Spinal cord (tissue), 10 donors: ENCODE data around the gene PSMF1. TPM values are rescaled to one million over a fixed set of nuclear protein-coding genes. Genes with fewer than 3 reads are reported as not detected.

Experiments
- DNase-seq, 6 donors: peaks; one replicate each; pipeline versions ENCODE4 v3.0.0 to v3.0.0-alpha.2; 2013 to 2015; ENCODE audit warnings: low spot score in 6 of 6, low read depth in 4 of 6
- H3K27ac ChIP-seq: one replicate; pipeline ENCODE4 v1.5.1; 2013; ENCODE audit warnings: low read depth, low read length, control low read depth
- H3K27me3 ChIP-seq: one replicate; pipeline ENCODE4 v1.6.1; 2013; ENCODE audit warnings: low read length; ENCODE audit not compliant: control insufficient read depth, insufficient read depth
- H3K36me3 ChIP-seq: one replicate; pipeline ENCODE4 v1.6.1; 2013; ENCODE audit warnings: low read length; ENCODE audit not compliant: control insufficient read depth, insufficient read depth
- H3K4me1 ChIP-seq: one replicate; pipeline ENCODE4 v1.6.1; 2013; ENCODE audit warnings: low read length; ENCODE audit not compliant: control insufficient read depth, insufficient read depth
- H3K4me3 ChIP-seq: one replicate; pipeline ENCODE4 v1.5.1; 2013; ENCODE audit warnings: low read depth, low read length, control low read depth
- H3K9me3 ChIP-seq: one replicate; pipeline ENCODE4 v1.6.1; 2013; ENCODE audit warnings: low read length; ENCODE audit not compliant: control insufficient read depth, insufficient read depth
- WGBS: methylation state at CpG from one replicate; pipeline ENCODE4 v1.1.5; 2013; ENCODE audit warnings: missing lambda C conversion rate; ENCODE audit not compliant: insufficient coverage; 5-methylcytosine and 5-hydroxymethylcytosine counted together
- polyA plus RNA-seq, 2 donors: library from polyadenylated mRNA; unstranded; fragments of 120-200 nt; gene quantifications; one replicate each; pipeline ENCODE4 v1.2.1, GENCODE V29; 2013; ENCODE audit not compliant: insufficient read length in 2 of 2
- total RNA-seq, 2 donors: library from RNA; depleted of rRNA in 1 of 2; stranded (reverse); fragments of 120-200 nt in 1 of 2; fragments of >200 nt in 1 of 2; gene quantifications; one replicate each; pipeline versions ENCODE4 v1.2.3 to v1.2.4, GENCODE V29; 2013 to 2014
- donor health status: healthy.

Gene PSMF1
- total and polyA plus RNA-seq, 4 donors, result 41.8 to 156 (median 98.3) TPM

DNA sequence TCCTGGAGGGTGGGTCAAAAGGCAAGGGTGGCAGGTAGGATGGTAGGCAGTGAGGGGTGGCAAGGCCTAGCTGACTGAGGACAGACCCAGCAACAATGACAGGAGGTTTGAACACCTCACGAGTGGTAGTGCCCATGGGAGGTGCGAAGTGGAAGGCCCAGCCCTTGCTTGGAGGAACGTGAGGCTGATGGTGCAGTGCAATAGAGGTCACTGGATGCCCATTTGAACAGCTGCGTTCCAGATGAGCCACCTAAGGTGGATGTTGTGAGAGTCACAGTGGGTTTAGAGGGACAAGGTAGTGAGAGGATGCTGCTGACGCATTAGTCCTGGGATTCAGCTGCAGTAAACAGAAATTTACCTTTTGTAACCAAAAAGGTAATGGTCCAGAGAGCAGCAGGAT lies 50.8 kb downstream of the PSMF1 start:
- H3K4me1 ChIP-seq, result no peaks in the 10 kb centered on the region
- H3K9me3 ChIP-seq, result no peaks in the 10 kb centered on the region
- H3K27me3 ChIP-seq, result no peaks in the 10 kb centered on the region
- H3K4me3 ChIP-seq, result no peak overlapping the region
- 91% methylated on average over 5 of the region's 5 CpGs for WGBS
- peaks cover 47% of the 10 kb centered on the region for H3K36me3 ChIP-seq
- no peak overlapping the region for H3K27ac ChIP-seq
- no peak for DNase-seq

DNA sequence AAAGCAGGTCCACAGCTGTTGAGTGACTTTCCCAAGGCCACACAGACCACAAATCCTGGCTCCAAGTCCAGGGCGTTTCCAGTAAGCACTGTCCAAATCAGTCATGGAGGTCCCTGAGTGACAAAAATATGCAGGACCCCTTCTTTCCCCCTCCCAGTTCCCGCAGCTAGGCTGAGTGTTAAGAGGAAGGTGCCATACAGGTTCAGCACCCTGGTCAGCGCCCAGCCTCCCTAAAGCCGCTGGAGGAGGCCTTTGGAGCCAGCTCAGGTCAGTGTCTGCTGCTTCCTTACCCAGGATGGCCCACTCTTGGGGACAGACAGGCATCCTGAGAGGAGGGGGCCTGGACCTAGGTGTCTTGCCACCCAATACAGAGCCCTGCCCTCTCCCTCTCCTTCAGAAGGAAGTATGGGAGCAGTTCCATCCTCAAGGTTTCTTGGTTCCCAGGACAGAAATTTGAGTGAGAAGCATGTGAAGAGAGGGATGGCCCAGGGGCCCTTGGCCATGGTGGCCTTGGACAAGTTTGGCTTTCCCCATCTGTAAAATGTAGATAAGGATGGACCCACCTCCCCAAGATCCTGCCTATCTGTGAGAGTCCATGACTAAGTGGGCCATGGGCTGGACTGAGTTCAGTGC lies 53.2 kb downstream of the PSMF1 start:
- H3K9me3 ChIP-seq, result no peaks in the 10 kb centered on the region
- no peaks in the 10 kb centered on the region for H3K4me1 ChIP-seq
- H3K27ac ChIP-seq, result no peak overlapping the region
- peaks cover 44% of the 10 kb centered on the region for H3K36me3 ChIP-seq
- no peak for DNase-seq
- H3K4me3 ChIP-seq, result no peak overlapping the region
- WGBS, result 55% methylated on average over 4 of the region's 4 CpGs
- no peaks in the 10 kb centered on the region for H3K27me3 ChIP-seq

DNA sequence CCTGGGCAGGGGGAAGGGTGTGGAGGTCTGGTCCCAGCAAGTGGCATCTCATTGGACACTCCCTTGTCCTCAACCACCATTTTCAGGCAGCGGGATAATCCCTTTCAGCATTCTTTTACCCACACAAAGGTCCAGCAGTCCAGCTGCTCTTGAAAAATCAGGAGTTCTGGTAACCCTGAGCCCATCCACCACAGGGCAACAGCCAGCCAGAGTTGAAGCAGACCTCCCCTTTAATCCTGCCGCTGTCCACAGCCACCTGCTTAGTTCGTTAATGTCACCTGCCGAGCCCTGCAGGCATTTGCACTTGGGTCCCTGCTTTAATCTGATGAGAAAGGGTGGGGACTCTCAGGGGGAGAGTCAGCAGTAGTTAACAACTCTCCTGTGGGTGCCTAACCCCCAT lies 55.3 kb downstream of the PSMF1 start:
- 60% methylated on average over 4 of the region's 4 CpGs for WGBS
- no peak overlapping the region for H3K27ac ChIP-seq
- H3K36me3 ChIP-seq, result peaks cover 48% of the 10 kb centered on the region

DNA sequence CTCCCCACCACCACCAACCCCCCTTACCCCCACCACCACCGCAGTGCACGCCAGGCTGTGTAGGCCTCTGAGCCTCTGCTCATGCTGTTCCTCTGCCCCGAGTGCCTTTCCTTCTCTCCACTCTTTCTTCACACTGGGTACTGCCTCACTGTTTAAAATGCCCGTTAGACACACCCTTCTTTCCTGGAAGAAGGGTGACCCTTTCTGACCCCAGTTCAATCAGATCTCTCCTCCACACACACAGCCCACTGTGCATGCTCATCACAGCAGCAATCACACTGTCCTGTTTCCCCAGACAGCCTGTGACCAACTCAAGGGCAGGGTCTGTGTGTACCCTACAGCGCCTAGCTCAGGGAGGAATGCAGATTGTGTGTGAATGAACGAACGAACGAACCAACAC lies 56.4 kb downstream of the PSMF1 start:
- no peak for DNase-seq
- Histone ChIP-seq H3K27ac (no peak overlapping the region), H3K4me3 (no peak overlapping the region), H3K4me1 (no peaks in the 10 kb centered on the region), H3K27me3 (no peaks in the 10 kb centered on the region), H3K9me3 (no peaks in the 10 kb centered on the region), H3K36me3 (peaks cover 40% of the 10 kb centered on the region)
- WGBS, result 81% methylated on average over 4 of the region's 8 CpGs

More for the DNA sequence above, 55.3 kb downstream of the PSMF1 start:
- Histone ChIP-seq H3K27me3 (no peaks in the 10 kb centered on the region), H3K4me1 (no peaks in the 10 kb centered on the region), H3K4me3 (no peak overlapping the region), H3K9me3 (no peaks in the 10 kb centered on the region)
- DNase-seq, result no peak

DNA sequence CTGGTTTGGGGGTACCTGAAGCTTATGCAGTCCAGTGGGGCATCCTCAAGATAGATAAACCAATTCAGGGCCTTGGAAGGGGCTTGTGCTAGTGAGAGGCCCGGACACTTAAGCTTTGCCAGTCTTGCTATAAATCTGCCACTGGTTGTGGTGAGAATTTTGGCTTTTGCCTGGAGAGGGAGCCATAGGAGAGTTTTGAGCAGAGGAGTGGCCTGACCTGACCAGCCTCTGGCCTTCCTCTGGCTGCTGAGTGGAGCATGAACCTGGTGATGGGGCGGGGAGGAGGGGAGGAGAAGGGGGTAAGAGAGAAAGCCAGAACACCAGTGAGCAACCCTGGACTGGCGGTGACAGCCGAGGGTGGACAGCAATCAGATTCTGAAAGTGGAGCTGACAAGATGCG lies 59.3 kb downstream of the PSMF1 start:
- Histone ChIP-seq H3K9me3 (no peaks in the 10 kb centered on the region), H3K36me3 (peaks cover 39% of the 10 kb centered on the region), H3K27me3 (no peaks in the 10 kb centered on the region), H3K4me3 (no peak overlapping the region), H3K27ac (no peak overlapping the region), H3K4me1 (no peaks in the 10 kb centered on the region)
- 60% methylated on average over 5 of the region's 5 CpGs for WGBS
- peak in 1 of 6 donors; percentile 5 for DNase-seq

DNA sequence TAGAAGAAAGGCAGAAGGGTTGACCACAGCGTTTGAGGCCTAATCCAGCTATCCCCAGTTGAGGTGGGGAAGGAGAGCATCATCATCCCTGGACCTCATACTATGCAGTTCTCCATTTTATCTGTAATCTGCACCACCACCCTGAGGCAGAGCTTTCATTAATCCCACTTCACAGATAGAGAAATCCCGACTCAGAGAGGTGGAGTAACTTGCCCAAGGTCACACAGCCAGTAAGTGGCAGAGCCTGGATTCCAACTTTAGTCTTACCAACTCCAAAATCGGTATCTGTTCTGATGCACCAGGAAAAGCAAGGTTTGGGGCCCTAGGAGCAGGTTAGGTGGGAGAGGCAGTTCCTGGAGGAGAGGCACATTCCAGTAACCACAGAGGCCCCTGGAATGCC lies 59.7 kb downstream of the PSMF1 start:
- Histone ChIP-seq H3K36me3 (peaks cover 35% of the 10 kb centered on the region), H3K27me3 (no peaks in the 10 kb centered on the region), H3K4me1 (no peaks in the 10 kb centered on the region), H3K4me3 (no peak overlapping the region), H3K9me3 (no peaks in the 10 kb centered on the region), H3K27ac (no peak overlapping the region)
- DNase-seq, result no peak
- 100% methylated on average over 1 of the region's 3 CpGs for WGBS

DNA sequence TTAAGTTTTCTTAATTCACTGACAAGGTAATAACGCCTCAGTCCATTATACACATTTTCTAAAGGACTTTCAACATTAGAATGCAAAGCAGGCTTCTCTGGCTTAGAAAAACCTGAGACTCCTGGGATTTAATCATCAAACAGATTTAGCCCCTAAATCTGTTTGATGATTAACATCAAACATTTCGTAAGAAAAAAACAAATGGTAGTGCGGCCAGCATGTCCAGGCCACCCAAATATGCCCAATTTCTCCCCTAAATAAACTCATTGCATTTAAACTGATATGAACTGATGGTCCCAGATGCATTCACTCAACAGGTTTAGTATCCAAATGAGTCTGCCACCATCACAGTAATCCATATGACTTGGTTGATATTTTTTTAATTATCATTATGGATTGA lies 60.2 kb downstream of the PSMF1 start:
- DNase-seq, result no peak
- Histone ChIP-seq H3K9me3 (no peaks in the 10 kb centered on the region), H3K4me3 (no peak overlapping the region), H3K27me3 (no peaks in the 10 kb centered on the region), H3K36me3 (peaks cover 32% of the 10 kb centered on the region), H3K4me1 (no peaks in the 10 kb centered on the region), H3K27ac (no peak overlapping the region)
- WGBS, result 91% methylated on average over 3 of the region's 3 CpGs

DNA sequence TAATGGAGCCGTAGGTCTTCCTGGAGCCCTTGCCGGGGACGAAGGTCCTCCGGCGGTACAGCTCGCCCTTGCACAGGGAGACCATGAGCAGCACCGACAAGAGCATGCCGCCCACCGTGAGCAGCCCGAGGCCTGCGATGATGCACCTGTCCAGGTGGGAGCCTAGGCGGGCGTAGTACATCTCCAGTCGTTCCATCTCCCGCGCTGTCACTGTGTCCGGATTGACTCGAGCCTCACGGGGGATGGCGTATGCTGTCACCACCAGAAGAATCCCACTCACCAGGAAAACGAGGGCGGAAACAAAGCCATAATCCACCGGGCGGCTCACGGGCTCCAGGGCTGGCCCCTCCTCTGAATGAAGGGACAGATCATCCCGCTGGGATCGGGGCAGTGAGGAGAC lies 62.5 kb downstream of the PSMF1 start:
- Histone ChIP-seq H3K36me3 (peaks cover 19% of the 10 kb centered on the region), H3K27ac (no peak overlapping the region), H3K9me3 (no peaks in the 10 kb centered on the region), H3K27me3 (peaks cover 4% of the 10 kb centered on the region), H3K4me1 (peaks cover 7% of the 10 kb centered on the region), H3K4me3 (no peak overlapping the region)
- 96% methylated on average over 26 of the region's 27 CpGs for WGBS
- DNase-seq, result no peak

DNA sequence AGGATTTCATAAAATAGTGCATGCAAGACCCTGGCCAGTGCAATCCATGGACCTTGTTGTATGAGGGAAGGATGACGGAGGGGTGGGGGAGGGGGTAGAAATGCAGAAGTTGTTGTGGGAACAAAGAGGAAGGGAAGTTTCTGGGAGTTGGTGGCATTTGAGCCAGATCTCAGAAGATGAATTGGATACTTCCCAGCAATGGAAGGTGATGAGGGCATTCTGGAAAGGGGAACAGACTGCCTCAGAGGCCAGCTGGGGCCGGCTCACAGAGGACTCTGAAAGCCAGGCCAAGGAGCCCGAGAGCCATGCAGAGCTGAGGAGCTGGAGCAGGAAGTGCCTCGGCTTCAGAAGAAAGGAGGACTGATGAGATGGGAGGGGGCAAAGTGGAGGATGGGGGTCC lies 63.7 kb downstream of the PSMF1 start:
- Histone ChIP-seq H3K27me3 (peaks cover 4% of the 10 kb centered on the region), H3K4me3 (no peak overlapping the region), H3K4me1 (peaks cover 9% of the 10 kb centered on the region), H3K36me3 (peaks cover 12% of the 10 kb centered on the region), H3K27ac (no peak overlapping the region), H3K9me3 (no peaks in the 10 kb centered on the region)
- DNase-seq, result no peak
- WGBS, result 65% methylated on average over 4 of the region's 4 CpGs

DNA sequence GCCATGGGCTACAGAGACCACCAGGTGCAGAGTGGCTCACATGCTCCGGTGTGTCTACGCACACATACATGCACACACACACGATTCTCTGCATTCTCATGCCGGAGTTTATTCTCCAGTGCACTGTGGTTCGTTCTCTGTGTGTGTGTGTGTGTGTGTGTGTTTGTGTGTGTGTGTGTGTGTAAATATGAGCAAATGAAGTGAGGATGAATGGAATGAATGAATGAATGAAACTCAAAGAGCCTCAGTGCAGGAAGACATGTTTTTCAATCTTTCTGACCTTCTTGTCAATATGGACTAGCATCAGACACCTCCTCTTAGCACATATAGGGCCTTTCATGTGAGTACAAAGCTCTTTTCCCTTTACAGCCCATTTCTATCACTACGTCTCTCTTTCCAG lies 64.8 kb downstream of the PSMF1 start:
- Histone ChIP-seq H3K9me3 (no peaks in the 10 kb centered on the region), H3K27me3 (peaks cover 4% of the 10 kb centered on the region), H3K4me3 (no peak overlapping the region), H3K4me1 (peaks cover 9% of the 10 kb centered on the region), H3K36me3 (peaks cover 12% of the 10 kb centered on the region), H3K27ac (no peak overlapping the region)
- DNase-seq, result no peak
- WGBS, result 64% methylated on average over 3 of the region's 6 CpGs
